HCT116 (cell line): ENCODE measurements around the gene NRCAM. TPM values are rescaled to one million over a fixed set of nuclear protein-coding genes. Genes with fewer than 3 reads are reported as not detected.

Experiments
- ATAC-seq: fragments of 200-7000 bp; cut with Tn5 transposase; 2 replicates; pipeline ENCODE4 v1.9.1; 2020; ENCODE audit warnings: mild to moderate bottlenecking, moderate library complexity
- BruUV-seq: library from RNA; stranded (reverse); fragments of 400-500 nt; replicated peaks from 2 replicates; lab custom pipeline; 2021; lab: Mats Ljungman, UMichigan
- CTCF ChIA-PET: fragments of 300-600 bp; sonication (Branson Sonifier 250); formaldehyde crosslinking; loops from one replicate; lab custom pipeline; 2021; ENCODE audit warnings: antibody characterized with exemption; lab: Charles Lee
- POLR2A ChIA-PET: fragments of 300-600, 350-600 bp; sonication (Branson Sonifier 250); formaldehyde crosslinking; loops from one replicate; lab custom pipeline; 2021; ENCODE audit warnings: antibody characterized with exemption; lab: Charles Lee
- RAD21 ChIA-PET, 2 experiments: fragments of 300-600 bp; sonication (Branson Sonifier 250); formaldehyde crosslinking; loops; one replicate each; lab custom pipeline; 2023; ENCODE audit warnings: low total read pairs in 2 of 2; ENCODE audit not compliant: uncharacterized antibody in 2 of 2, unreplicated experiment in 2 of 2, low non-redundant PET in 1 of 2; lab: Charles Lee
- DNase-seq: peaks from one replicate; pipeline ENCODE4 v3.0.0-alpha.2; 2010; ENCODE audit warnings: low read depth, low spot score
- H2AFZ ChIP-seq: fragments of 200-600 bp; shearing (Covaris generic), sonication (generic); 2 replicates; pipeline ENCODE4 v1.6.1; 2017; ENCODE audit warnings: low read depth, mixed run types, mixed read lengths, antibody characterized with exemption, low read length; ENCODE audit not compliant: poor library complexity, severe bottlenecking
- H3K27ac ChIP-seq: 2 replicates; pipeline ENCODE4 v1.5.1; 2012; ENCODE audit warnings: low read depth, low read length
- H3K27me3 ChIP-seq: fragments of 200-600 bp; sonication (generic); 2 replicates; pipeline ENCODE4 v1.6.1; 2016; ENCODE audit warnings: mixed run types, low read length, mixed read lengths; ENCODE audit not compliant: insufficient read depth
- H3K36me3 ChIP-seq, 2 experiments: fragments of 200-500 bp in 1 of 2; fragments of 200-600 bp in 1 of 2; sonication (Bioruptor generic) in 1 of 2; sonication (generic) in 1 of 2; 2 replicates each; pipeline versions ENCODE4 v1.5.1 to v1.6.1; 2014 to 2016; ENCODE audit warnings: low read length in 2 of 2, inconsistent platforms in 1 of 2, mixed read lengths in 1 of 2, mixed run types in 1 of 2; ENCODE audit not compliant: insufficient read depth in 2 of 2, control insufficient read depth in 1 of 2
- H3K4me1 ChIP-seq, 2 experiments: fragments of 200-600 bp in 1 of 2; sonication (generic) in 1 of 2; 2 replicates each; pipeline versions ENCODE4 v1.5.1 to v1.6.1; 2012 to 2017; ENCODE audit warnings: low read length in 2 of 2, inconsistent platforms in 1 of 2, mild to moderate bottlenecking in 1 of 2, mixed read lengths in 1 of 2, mixed run types in 1 of 2, moderate library complexity in 1 of 2; ENCODE audit not compliant: insufficient read depth in 2 of 2, control insufficient read depth in 1 of 2
- H3K4me2 ChIP-seq: fragments of 200-600 bp; sonication (generic); 2 replicates; pipeline ENCODE4 v1.6.1; 2017; ENCODE audit warnings: mixed run types, low read length, mixed read lengths
- H3K4me3 ChIP-seq, 2 experiments: fragments of 200-600 bp in 1 of 2; sonication (generic) in 1 of 2; replicated peaks in 1 of 2; 2 replicates each; pipeline ENCODE4 v1.5.1; 2011 to 2016; ENCODE audit warnings: low read length in 2 of 2, control low read depth in 1 of 2, low read depth in 1 of 2, mild to moderate bottlenecking in 1 of 2, mixed read lengths in 1 of 2, mixed run types in 1 of 2
- H3K79me2 ChIP-seq: fragments of 200-600 bp; sonication (generic); 2 replicates; pipeline ENCODE4 v1.6.1; 2017; ENCODE audit warnings: mild to moderate bottlenecking, mixed run types, low read length, moderate library complexity, mixed read lengths; ENCODE audit not compliant: insufficient read depth
- H3K9ac ChIP-seq: fragments of 200-600 bp; sonication (generic); 2 replicates; pipeline ENCODE4 v1.6.1; 2016; ENCODE audit warnings: low read length, mixed read lengths
- H3K9me2 ChIP-seq: fragments of 200-600 bp; sonication (generic), shearing (Covaris generic); 2 replicates; pipeline ENCODE4 v1.6.1; 2017; ENCODE audit warnings: mixed run types, mild to moderate bottlenecking, moderate library complexity; ENCODE audit not compliant: insufficient read depth
- H3K9me3 ChIP-seq, 2 experiments: fragments of 200-500 bp in 1 of 2; fragments of 200-600 bp in 1 of 2; sonication (Bioruptor generic) in 1 of 2; sonication (generic) in 1 of 2; 2 replicates each; pipeline ENCODE4 v1.6.1; 2014 to 2017; ENCODE audit warnings: low read length in 2 of 2, mixed read lengths in 2 of 2, inconsistent platforms in 1 of 2, low read depth in 1 of 2, mild to moderate bottlenecking in 1 of 2, mixed run types in 1 of 2, moderate library complexity in 1 of 2; ENCODE audit not compliant: control insufficient read depth in 1 of 2, insufficient read depth in 1 of 2
- H4K20me1 ChIP-seq: fragments of 200-600 bp; sonication (generic), shearing (Covaris generic); 2 replicates; pipeline ENCODE4 v1.6.1; 2017; ENCODE audit warnings: mixed run types, mild to moderate bottlenecking, moderate library complexity; ENCODE audit not compliant: insufficient read depth
- CEBPB ChIP-seq: IDR thresholded peaks from 2 replicates; pipeline ENCODE4 v1.6.1; 2012; ENCODE audit warnings: low read depth
- EGR1 ChIP-seq: IDR thresholded peaks from 2 replicates; pipeline ENCODE4 v1.6.1; 2012; ENCODE audit warnings: low read depth
- REST ChIP-seq: IDR thresholded peaks from 2 replicates; pipeline ENCODE4 v1.6.1; 2012; ENCODE audit warnings: low read depth
- YY1 ChIP-seq: IDR thresholded peaks from 2 replicates; pipeline ENCODE4 v1.6.1; 2011; ENCODE audit warnings: low read length, low read depth, moderate library complexity, mild to moderate bottlenecking; ENCODE audit not compliant: insufficient replicate concordance; ENCODE audit errors: extremely low read depth
- intact Hi-C: fragments of 100-400 bp; cut with micrococcal nuclease; formaldehyde crosslinking; loops from 2 replicates; pipeline ENCODE4 v1.10.0; 2022
- total RNA-seq: library from RNA; stranded (reverse); gene quantifications from one replicate; pipeline ENCODE4 v1.2.1, GENCODE V29; 2021; ENCODE audit not compliant: unreplicated experiment

NRCAM gene
- total RNA-seq, 1 experiment from 2014 or later = 0.15 TPM

- Histone ChIP-seq H3K4me1 (no peaks in the 10 kb centered on the region), H4K20me1 (no peaks in the 10 kb centered on the region), H3K27me3 (no peaks in the 10 kb centered on the region), H3K4me3 (no peak overlapping the region), H2AFZ (no peak overlapping the region), H3K4me2 (no peak overlapping the region), H3K27ac (no peak overlapping the region), H3K36me3 (no peaks in the 10 kb centered on the region), H3K9me3 (no peaks in the 10 kb centered on the region), H3K9ac (no peak overlapping the region), H3K79me2 (no peaks in the 10 kb centered on the region), H3K9me2 (0 out of 2 replicates have a peak, but pooled peaks cover 4% of the 10 kb centered on the region)
- ChIA-PET RAD21 (no interaction called here), CTCF (no interaction called here), POLR2A (no interaction called here)
- BruUV-seq = no TSS peak
- TF ChIP-seq EGR1 (no peak), REST (peak; percentile 67)
- intact Hi-C loops = no loop called here
- ATAC-seq = no peak
- DNase-seq = no peak
Observed at GRCh38 chr7:108347616-108348015, 108.6 kb downstream of the NRCAM start.

GRCh38 chr7:108345710-108346336 lies 110.4 kb downstream of the NRCAM start:
- Histone ChIP-seq H3K9ac (no peak overlapping the region), H3K4me3 (no peak overlapping the region), H3K27ac (no peak overlapping the region), H3K27me3 (no peaks in the 10 kb centered on the region), H3K79me2 (no peaks in the 10 kb centered on the region), H3K36me3 (no peaks in the 10 kb centered on the region), H3K4me1 (no peaks in the 10 kb centered on the region; a peak in 1 of 4 replicates), H2AFZ (no peak overlapping the region), H3K9me3 (no peaks in the 10 kb centered on the region), H4K20me1 (no peaks in the 10 kb centered on the region), H3K4me2 (no peak overlapping the region), H3K9me2 (no peaks in the 10 kb centered on the region)
- DNase-seq (no peak), ATAC-seq (no peak)
- POLR2A ChIA-PET = no interaction called here
- CTCF ChIA-PET = no interaction called here
- TF ChIP-seq YY1 = no peak
- no peak for TF ChIP-seq CEBPB
- intact Hi-C loops = no loop called here
- RAD21 ChIA-PET = no interaction called here
- BruUV-seq = no TSS peak
